Measurements from ENCODE around the gene CST1. TPM values are rescaled to one million over a fixed set of nuclear protein-coding genes. Genes with fewer than 3 reads are reported as not detected.
"Not testable (repeated sequence)": the region's sequence is repeated elsewhere in the genome, so short reads cannot be mapped to it uniquely, and the experiment has no call there.

The CST1 gene
- total RNA-seq, 1 donor from 2014 or later = not detected

- intact Hi-C loops (cut with DNase I) = no loop called here
- no peaks in the 10 kb centered on the region for H3K36me3 ChIP-seq
- no peaks in the 10 kb centered on the region for H3K4me1 ChIP-seq
- no peak for TF ChIP-seq CTCF (IDR thresholded peaks at IDR 0.05)
- DNase-seq (no peak), ATAC-seq (no peak)
- no peaks in the 10 kb centered on the region for H3K27me3 ChIP-seq (ENCODE audit: low read depth)
- no peak overlapping the region for H3K4me3 ChIP-seq
- no peaks in the 10 kb centered on the region for H3K9me3 ChIP-seq
- no peak overlapping the region for H3K27ac ChIP-seq
These were observed 22.4 kb upstream of the CST1 start for GRCh38 chr20:23773127-23773526.

GRCh38 chr20:23772074-23772473, 21.3 kb upstream of the CST1 start:
- H3K36me3 ChIP-seq = no peaks in the 10 kb centered on the region
- intact Hi-C loops (cut with DNase I) = no loop called here
- no peak overlapping the region for H3K4me3 ChIP-seq
- ATAC-seq (no peak), DNase-seq (no peak)
- H3K27me3 ChIP-seq (ENCODE audit: low read depth) = no peaks in the 10 kb centered on the region
- no peaks in the 10 kb centered on the region for H3K9me3 ChIP-seq
- H3K4me1 ChIP-seq = no peaks in the 10 kb centered on the region
- TF ChIP-seq CTCF (IDR thresholded peaks at IDR 0.05) = no peak
- H3K27ac ChIP-seq = no peak overlapping the region

- no peaks in the 10 kb centered on the region for H3K4me1 ChIP-seq
- no peaks in the 10 kb centered on the region for H3K27me3 ChIP-seq (ENCODE audit: low read depth)
- H3K9me3 ChIP-seq = no peaks in the 10 kb centered on the region
- ATAC-seq (no peak), DNase-seq (no peak)
- intact Hi-C loops (cut with DNase I) = no loop called here
- no peak overlapping the region for H3K27ac ChIP-seq
- TF ChIP-seq CTCF (IDR thresholded peaks at IDR 0.05) = no peak
- H3K4me3 ChIP-seq = no peak overlapping the region
- H3K36me3 ChIP-seq = no peaks in the 10 kb centered on the region
These were observed 19.6 kb upstream of the CST1 start for GRCh38 chr20:23770384-23770783.

GRCh38 chr20:23768520-23768919, 17.8 kb upstream of the CST1 start:
- H3K27me3 ChIP-seq (ENCODE audit: low read depth); intact Hi-C loops (cut with DNase I); DNase-seq; ATAC-seq; H3K4me3 ChIP-seq; H3K27ac ChIP-seq; H3K9me3 ChIP-seq; H3K36me3 ChIP-seq; H3K4me1 ChIP-seq: not testable (repeated sequence)

- Histone ChIP-seq H3K36me3 (no peaks in the 10 kb centered on the region), H3K27ac (no peak overlapping the region), H3K9me3 (no peaks in the 10 kb centered on the region), H3K4me1 (no peaks in the 10 kb centered on the region), H3K27me3 (ENCODE audit: low read depth) (no peaks in the 10 kb centered on the region), H3K4me3 (no peak overlapping the region)
- intact Hi-C loops (cut with DNase I) = no loop called here
- TF ChIP-seq CTCF (IDR thresholded peaks at IDR 0.05) = no peak
- no peak for ATAC-seq
- no peak for DNase-seq
These were observed 15.8 kb upstream of the CST1 start for GRCh38 chr20:23766531-23766930.

GRCh38 chr20:23765578-23765977, 14.8 kb upstream of the CST1 start:
- no peak for DNase-seq
- no peak for TF ChIP-seq CTCF (IDR thresholded peaks at IDR 0.05)
- Histone ChIP-seq H3K4me3 (no peak overlapping the region), H3K9me3 (no peaks in the 10 kb centered on the region), H3K4me1 (no peaks in the 10 kb centered on the region), H3K36me3 (no peaks in the 10 kb centered on the region), H3K27ac (no peak overlapping the region), H3K27me3 (ENCODE audit: low read depth) (no peaks in the 10 kb centered on the region)
- intact Hi-C loops (cut with DNase I) = no loop called here
- ATAC-seq = no peak

GRCh38 chr20:23764630-23765029, 13.9 kb upstream of the CST1 start:
- H3K4me1 ChIP-seq; H3K9me3 ChIP-seq; H3K4me3 ChIP-seq; DNase-seq; H3K27ac ChIP-seq; H3K36me3 ChIP-seq; intact Hi-C loops (cut with DNase I); H3K27me3 ChIP-seq (ENCODE audit: low read depth); ATAC-seq: not testable (repeated sequence)

Measured in lower lobe of right lung (tissue), 2 donors.